GM04504 (cell line): ENCODE data around the gene HOXD8.

Experiments
- DNase-seq: peaks from one replicate; pipeline ENCODE4 v3.0.0-alpha.2; 2012; ENCODE audit warnings: low read depth

HOXD8 gene

GRCh38 chr2:176128982-176129796 is at the start of gene HOXD8:
TSS of gene HOXD8 (plus strand) at chr2:176129705. CDS start at chr2:176130367, 662 bp downstream.
- DNase-seq = peak; percentile 71

GRCh38 chr2:176079831-176080539 is 49.5 kb upstream of the HOXD8 start:
- no peak for DNase-seq

GRCh38 chr2:176080540-176081375 is 48.7 kb upstream of the HOXD8 start:
- DNase-seq = no peak

GRCh38 chr2:176081376-176081836 is 48.1 kb upstream of the HOXD8 start:
- DNase-seq = no peak

- DNase-seq = no peak
Measured at GRCh38 chr2:176081837-176082524, 47.5 kb upstream of the HOXD8 start.

- DNase-seq = no peak
Measured at GRCh38 chr2:176082525-176082823, 47.0 kb upstream of the HOXD8 start.

- no peak for DNase-seq
Measured at GRCh38 chr2:176082824-176083751, 46.4 kb upstream of the HOXD8 start.

GRCh38 chr2:176083796-176084261 is 45.7 kb upstream of the HOXD8 start, which contains the start of gene EVX2:
TSS of gene EVX2 (minus strand) at chr2:176083962. CDS start at chr2:176083776, 186 bp downstream.
- DNase-seq = no peak

GRCh38 chr2:176084611-176085119 is 44.8 kb upstream of the HOXD8 start:
- DNase-seq = no peak

GRCh38 chr2:176085120-176085788 is 44.3 kb upstream of the HOXD8 start:
- DNase-seq = no peak

- DNase-seq = no peak
Measured at GRCh38 chr2:176085861-176086771, 43.4 kb upstream of the HOXD8 start.

GRCh38 chr2:176087330-176088047 is 42.0 kb upstream of the HOXD8 start:
- DNase-seq = no peak

- DNase-seq = no peak
Measured at GRCh38 chr2:176088048-176088936, 41.2 kb upstream of the HOXD8 start.

- DNase-seq = no peak
Measured at GRCh38 chr2:176088937-176089842, 40.3 kb upstream of the HOXD8 start.

- no peak for DNase-seq
Measured at GRCh38 chr2:176089843-176090395, 39.6 kb upstream of the HOXD8 start.

- no peak for DNase-seq
Measured at GRCh38 chr2:176090862-176091261, 38.6 kb upstream of the HOXD8 start.
